HepG2 (cell line): ENCODE results near the gene PLOD2. TPM values are rescaled to one million over a fixed set of nuclear protein-coding genes. Genes with fewer than 3 reads are reported as not detected.
A peak's percentile ranks its signal among the peaks of the same experiment; 100 is the strongest.

Source experiments
- AHR ChIP-seq: IDR thresholded peaks from 2 replicates; pipeline ENCODE4 v1.6.1; 2018; ENCODE audit warnings: missing genetic modification reagents, missing compliant biosample characterization
- BATF2 ChIP-seq: sonication (generic); formaldehyde crosslinking; IDR thresholded peaks from 2 replicates; pipeline ENCODE4 v1.8.0; 2022; ENCODE audit warnings: mild to moderate bottlenecking, missing genetic modification reagents, moderate library complexity
- CEBPG ChIP-seq: IDR thresholded peaks from 2 replicates; pipeline ENCODE4 v1.6.1; 2016
- CHD2 ChIP-seq: IDR thresholded peaks from 2 replicates; pipeline ENCODE4 v1.6.1; 2011; ENCODE audit warnings: low read depth, low read length, improper control_type of control experiment
- EZH2 ChIP-seq: conservative IDR thresholded peaks from 2 replicates; pipeline ENCODE4 v1.6.1; 2012; ENCODE audit warnings: mild to moderate bottlenecking, low read depth, low read length, moderate library complexity
- FOXA1 ChIP-seq, 2 experiments: fragments of 450-650 bp in 1 of 2; sonication (generic) in 1 of 2; formaldehyde crosslinking in 1 of 2; IDR thresholded peaks; 2 replicates each; pipeline versions ENCODE4 v1.4.0 to v1.6.1; 2016 to 2020; ENCODE audit warnings: missing genetic modification reagents in 1 of 2
- KLF12 ChIP-seq: sonication (generic); formaldehyde crosslinking; IDR thresholded peaks from 2 replicates; pipeline ENCODE4 v1.4.0; 2020; ENCODE audit warnings: missing genetic modification reagents, borderline replicate concordance
- NCOR1 ChIP-seq: fragments of 200-600 bp; sonication (generic); IDR thresholded peaks from 2 replicates; pipeline ENCODE4 v1.7.0; 2017; ENCODE audit warnings: antibody characterized with exemption, low read length, borderline replicate concordance
- NFRKB ChIP-seq: fragments of 450-650 bp; IDR thresholded peaks from 2 replicates; pipeline ENCODE4 v1.6.1; 2017
- NFYB ChIP-seq: sonication (generic); formaldehyde crosslinking; IDR thresholded peaks from 2 replicates; pipeline ENCODE4 v1.4.0; 2020; ENCODE audit warnings: missing genetic modification reagents
- PAF1 ChIP-seq: IDR thresholded peaks from 2 replicates; pipeline ENCODE4 v1.6.1; 2016; ENCODE audit warnings: missing genetic modification reagents, missing compliant biosample characterization
- RARA ChIP-seq: IDR thresholded peaks from 2 replicates; pipeline ENCODE4 v1.6.1; 2016; ENCODE audit warnings: missing genetic modification reagents, missing compliant biosample characterization
- RARG ChIP-seq: sonication (generic); formaldehyde crosslinking; IDR thresholded peaks from 2 replicates; pipeline ENCODE4 v1.4.0; 2020; ENCODE audit warnings: low read depth, mild to moderate bottlenecking, missing genetic modification reagents
- SKIL ChIP-seq: sonication (generic); formaldehyde crosslinking; IDR thresholded peaks from 2 replicates; pipeline ENCODE4 v1.8.0; 2022; ENCODE audit warnings: missing genetic modification reagents, mild to moderate bottlenecking, moderate library complexity, borderline replicate concordance
- SMAD1 ChIP-seq: sonication (generic); formaldehyde crosslinking; IDR thresholded peaks from 2 replicates; pipeline ENCODE4 v1.4.0; 2020; ENCODE audit warnings: missing genetic modification reagents, low read depth, mild to moderate bottlenecking, borderline replicate concordance
- SNAI1 ChIP-seq: sonication (generic); formaldehyde crosslinking; IDR thresholded peaks from 2 replicates; pipeline ENCODE4 v1.5.0; 2020; ENCODE audit warnings: mild to moderate bottlenecking, missing genetic modification reagents, borderline replicate concordance
- ZNF274 ChIP-seq: sonication (generic); formaldehyde crosslinking; IDR thresholded peaks from 2 replicates; pipeline ENCODE4 v1.5.1; 2020; ENCODE audit warnings: mild to moderate bottlenecking, missing genetic modification reagents
- ZNF333 ChIP-seq: sonication (generic); formaldehyde crosslinking; IDR thresholded peaks from 2 replicates; pipeline ENCODE4 v1.4.0; 2020; ENCODE audit warnings: mild to moderate bottlenecking, missing genetic modification reagents, borderline replicate concordance
- ZNF430 ChIP-seq: sonication (generic); formaldehyde crosslinking; IDR thresholded peaks from 2 replicates; pipeline ENCODE4 v1.9.0; 2021; ENCODE audit warnings: mild to moderate bottlenecking, missing genetic modification reagents
- ZNF749 ChIP-seq: sonication (generic); formaldehyde crosslinking; IDR thresholded peaks from 2 replicates; pipeline ENCODE4 v1.8.0; 2022; ENCODE audit warnings: mild to moderate bottlenecking, missing genetic modification reagents, moderate library complexity, borderline replicate concordance
- ZSCAN31 ChIP-seq: sonication (generic); formaldehyde crosslinking; IDR thresholded peaks from 2 replicates; pipeline ENCODE4 v1.5.0; 2020; ENCODE audit warnings: low read depth, mild to moderate bottlenecking, missing genetic modification reagents
- polyA plus RNA-seq, 8 experiments: library from polyadenylated mRNA; depleted of rRNA in 3 of 8; stranded (reverse) in 7 of 8; unstranded in 1 of 8; fragments of >200 nt; fragmentation: Illumina TruSeq in 4 of 8; extraction: Trizol in 4 of 8; gene quantifications; 2 replicates each; pipeline versions ENCODE4 v1.2.1 to v1.2.3, GENCODE V29; 2011 to 2016; ENCODE audit warnings: low read depth in 4 of 8, missing spikeins in 1 of 8, mixed read lengths in 1 of 8; ENCODE audit not compliant: insufficient read depth in 1 of 8
- total RNA-seq, 5 experiments: library from RNA; depleted of rRNA; stranded (reverse); fragments of >200 nt; fragmentation: Illumina TruSeq; extraction: Trizol; gene quantifications; 2 replicates each; pipeline ENCODE4 v1.2.3, GENCODE V29; 2016; ENCODE audit warnings: low read depth in 1 of 5
- TF ChIP-seq, protein P1 (sequence below): IDR thresholded peaks from 2 replicates; pipeline ENCODE4 v1.4.0; 2020; ENCODE audit warnings: mild to moderate bottlenecking, missing genetic modification reagents
- TF ChIP-seq, protein P2 (sequence below): sonication (generic); formaldehyde crosslinking; IDR thresholded peaks from 2 replicates; pipeline ENCODE4 v1.8.0; 2022; ENCODE audit warnings: mild to moderate bottlenecking, missing genetic modification reagents

The PLOD2 gene
- total and polyA plus RNA-seq, 2 of the 13 experiments (the other 11 are each of a cell fraction or from before 2014, with no cell fraction given) = 107 to 161 TPM

DNA sequence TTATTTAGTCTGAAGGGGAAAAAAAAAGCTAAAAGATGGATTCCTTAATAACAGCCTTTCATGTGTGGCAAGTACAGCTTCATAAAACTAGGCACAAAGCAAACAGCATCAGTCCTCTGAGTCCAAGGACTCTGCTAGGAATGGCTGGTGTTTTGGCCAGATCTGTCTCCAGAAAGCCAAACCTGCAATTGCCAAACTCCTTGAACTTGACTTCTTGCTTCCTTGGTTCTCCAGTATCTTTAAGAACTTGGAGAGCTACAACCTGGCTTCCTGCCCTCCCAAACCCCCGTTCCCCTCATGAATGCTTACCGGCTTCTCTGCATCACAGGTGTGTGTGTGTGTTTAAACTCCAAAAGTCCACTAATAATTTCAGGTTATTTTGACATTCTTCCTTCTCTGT is 1.6 kb upstream of the PLOD2 start (continued):
- no peak for TF ChIP-seq SKIL
- TF ChIP-seq ZNF274 (CRISPR knock-in tag) = no peak
- no peak for TF ChIP-seq ZSCAN31 (CRISPR knock-in tag)
- no peak for TF ChIP-seq EZH2
- no peak for TF ChIP-seq NCOR1
- no peak for TF ChIP-seq ZNF333 (CRISPR knock-in tag)
- TF ChIP-seq ZNF430 = no peak
- no peak for TF ChIP-seq SNAI1 (CRISPR knock-in tag)
- no peak for TF ChIP-seq PAF1 (CRISPR knock-in tag)
- no peak for TF ChIP-seq NFRKB
- TF ChIP-seq KLF12 (CRISPR knock-in tag) = no peak
- no peak for TF ChIP-seq CEBPG (CRISPR knock-in tag)
- no peak for TF ChIP-seq NFYB
- no peak for TF ChIP-seq ZNF749 (CRISPR knock-in tag)
- TF ChIP-seq SMAD1 (CRISPR knock-in tag) = no peak
- TF ChIP-seq, protein P1, sequence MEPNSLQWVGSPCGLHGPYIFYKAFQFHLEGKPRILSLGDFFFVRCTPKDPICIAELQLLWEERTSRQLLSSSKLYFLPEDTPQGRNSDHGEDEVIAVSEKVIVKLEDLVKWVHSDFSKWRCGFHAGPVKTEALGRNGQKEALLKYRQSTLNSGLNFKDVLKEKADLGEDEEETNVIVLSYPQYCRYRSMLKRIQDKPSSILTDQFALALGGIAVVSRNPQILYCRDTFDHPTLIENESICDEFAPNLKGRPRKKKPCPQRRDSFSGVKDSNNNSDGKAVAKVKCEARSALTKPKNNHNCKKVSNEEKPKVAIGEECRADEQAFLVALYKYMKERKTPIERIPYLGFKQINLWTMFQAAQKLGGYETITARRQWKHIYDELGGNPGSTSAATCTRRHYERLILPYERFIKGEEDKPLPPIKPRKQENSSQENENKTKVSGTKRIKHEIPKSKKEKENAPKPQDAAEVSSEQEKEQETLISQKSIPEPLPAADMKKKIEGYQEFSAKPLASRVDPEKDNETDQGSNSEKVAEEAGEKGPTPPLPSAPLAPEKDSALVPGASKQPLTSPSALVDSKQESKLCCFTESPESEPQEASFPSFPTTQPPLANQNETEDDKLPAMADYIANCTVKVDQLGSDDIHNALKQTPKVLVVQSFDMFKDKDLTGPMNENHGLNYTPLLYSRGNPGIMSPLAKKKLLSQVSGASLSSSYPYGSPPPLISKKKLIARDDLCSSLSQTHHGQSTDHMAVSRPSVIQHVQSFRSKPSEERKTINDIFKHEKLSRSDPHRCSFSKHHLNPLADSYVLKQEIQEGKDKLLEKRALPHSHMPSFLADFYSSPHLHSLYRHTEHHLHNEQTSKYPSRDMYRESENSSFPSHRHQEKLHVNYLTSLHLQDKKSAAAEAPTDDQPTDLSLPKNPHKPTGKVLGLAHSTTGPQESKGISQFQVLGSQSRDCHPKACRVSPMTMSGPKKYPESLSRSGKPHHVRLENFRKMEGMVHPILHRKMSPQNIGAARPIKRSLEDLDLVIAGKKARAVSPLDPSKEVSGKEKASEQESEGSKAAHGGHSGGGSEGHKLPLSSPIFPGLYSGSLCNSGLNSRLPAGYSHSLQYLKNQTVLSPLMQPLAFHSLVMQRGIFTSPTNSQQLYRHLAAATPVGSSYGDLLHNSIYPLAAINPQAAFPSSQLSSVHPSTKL (CRISPR knock-in tag) = peak; percentile 70
- TF ChIP-seq BATF2 (CRISPR knock-in tag) = no peak
- no peak for TF ChIP-seq AHR
- TF ChIP-seq RARA (CRISPR knock-in tag) = peak; percentile 35; the same call in 1 of the 2 replicates
- TF ChIP-seq, protein P2, sequence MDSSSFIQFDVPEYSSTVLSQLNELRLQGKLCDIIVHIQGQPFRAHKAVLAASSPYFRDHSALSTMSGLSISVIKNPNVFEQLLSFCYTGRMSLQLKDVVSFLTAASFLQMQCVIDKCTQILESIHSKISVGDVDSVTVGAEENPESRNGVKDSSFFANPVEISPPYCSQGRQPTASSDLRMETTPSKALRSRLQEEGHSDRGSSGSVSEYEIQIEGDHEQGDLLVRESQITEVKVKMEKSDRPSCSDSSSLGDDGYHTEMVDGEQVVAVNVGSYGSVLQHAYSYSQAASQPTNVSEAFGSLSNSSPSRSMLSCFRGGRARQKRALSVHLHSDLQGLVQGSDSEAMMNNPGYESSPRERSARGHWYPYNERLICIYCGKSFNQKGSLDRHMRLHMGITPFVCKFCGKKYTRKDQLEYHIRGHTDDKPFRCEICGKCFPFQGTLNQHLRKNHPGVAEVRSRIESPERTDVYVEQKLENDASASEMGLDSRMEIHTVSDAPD (CRISPR knock-in tag) = 0 out of 2 replicates have a peak, but pooled peaks have one; percentile 42
- TF ChIP-seq CHD2 = no peak
- TF ChIP-seq FOXA1 (IDR thresholded peaks at IDR 0.05) = no peak
- TF ChIP-seq FOXA1 (CRISPR knock-in tag; IDR thresholded peaks at IDR 0.05) = peak; percentile 28; the same call in 1 of the 2 replicates
- no peak for TF ChIP-seq RARG (CRISPR knock-in tag)
